ENCODE data around the gene RHEX. TPM values are rescaled to one million over a fixed set of nuclear protein-coding genes. Genes with fewer than 3 reads are reported as not detected.
"Not testable (repeated sequence)": the region's sequence is repeated elsewhere in the genome, so short reads cannot be mapped to it uniquely, and the experiment has no call there.

The RHEX gene
- total and polyA plus RNA-seq, 2 experiments from 2014 or later: not detected

DNA sequence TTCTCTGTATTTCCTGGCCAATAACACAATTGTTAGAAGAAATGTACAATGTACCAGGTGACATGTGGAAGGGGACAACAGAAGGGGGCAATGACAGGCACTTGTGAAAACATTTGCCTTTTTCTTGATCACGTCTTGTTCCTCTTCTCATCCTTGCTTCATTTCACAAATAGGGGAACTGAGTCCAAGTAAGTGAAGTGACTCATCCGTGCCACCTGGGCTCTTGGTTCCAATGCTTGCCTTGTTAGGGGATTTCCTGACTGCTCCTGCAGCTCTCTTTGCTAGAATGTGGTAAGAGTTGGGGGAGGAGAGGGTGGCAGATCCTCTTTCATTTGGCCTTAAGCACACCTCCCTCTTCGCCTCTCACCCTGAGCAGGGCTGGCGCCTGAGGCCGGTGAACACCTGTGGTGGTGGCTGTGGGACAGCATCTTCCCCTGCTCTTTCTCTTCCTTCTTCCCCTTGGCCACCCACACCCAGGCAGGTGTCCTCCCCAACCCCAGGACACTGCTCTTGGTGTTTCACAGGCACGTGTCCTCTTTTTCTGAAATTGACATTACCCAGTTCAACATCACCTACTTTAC is 2.2 kb upstream of the RHEX start:
- Histone ChIP-seq H3K36me3 (ENCODE audit: low read depth) (no peaks in the 10 kb centered on the region), H3K9me2 (ENCODE audit: insufficient read depth) (no peaks in the 10 kb centered on the region), H3K79me2 (ENCODE audit: insufficient read depth) (no peaks in the 10 kb centered on the region), H3K9me3 (ENCODE audit: low read depth) (no peaks in the 10 kb centered on the region), H4K20me1 (ENCODE audit: insufficient read depth) (no peaks in the 10 kb centered on the region), H2AFZ (no peak overlapping the region), H3F3A (ENCODE audit: insufficient read depth) (no peaks in the 10 kb centered on the region), H3K27me3 (replicated peaks; ENCODE audit: insufficient read depth) (peaks cover 27% of the 10 kb centered on the region), H3K4me3 (no peak overlapping the region), H3K4me1 (ENCODE audit: insufficient read depth) (no peaks in the 10 kb centered on the region), H3K4me2 (ENCODE audit: unreplicated experiment) (no peak overlapping the region), H3K27ac (no peak overlapping the region), H3K9ac (no peak overlapping the region)
- TF ChIP-seq EZH2phosphoT487 (IDR thresholded peaks at IDR 0.05; ENCODE audit: insufficient read depth, low read depth) (no peak), EZH2 (IDR thresholded peaks at IDR 0.05; ENCODE audit: insufficient read depth, poor library complexity, severe bottlenecking) (no peak)
- 79 to 82% methylated on average over 6 of the region's 6 CpGs for WGBS, 2 experiments (ENCODE audit: low coverage in 1 of 2, low lambda C conversion rate in 2 of 2, missing lambda C conversion rate in 2 of 2)
- in situ Hi-C loops (cut with MboI): no loop called here
- no peak for DNase-seq

DNA sequence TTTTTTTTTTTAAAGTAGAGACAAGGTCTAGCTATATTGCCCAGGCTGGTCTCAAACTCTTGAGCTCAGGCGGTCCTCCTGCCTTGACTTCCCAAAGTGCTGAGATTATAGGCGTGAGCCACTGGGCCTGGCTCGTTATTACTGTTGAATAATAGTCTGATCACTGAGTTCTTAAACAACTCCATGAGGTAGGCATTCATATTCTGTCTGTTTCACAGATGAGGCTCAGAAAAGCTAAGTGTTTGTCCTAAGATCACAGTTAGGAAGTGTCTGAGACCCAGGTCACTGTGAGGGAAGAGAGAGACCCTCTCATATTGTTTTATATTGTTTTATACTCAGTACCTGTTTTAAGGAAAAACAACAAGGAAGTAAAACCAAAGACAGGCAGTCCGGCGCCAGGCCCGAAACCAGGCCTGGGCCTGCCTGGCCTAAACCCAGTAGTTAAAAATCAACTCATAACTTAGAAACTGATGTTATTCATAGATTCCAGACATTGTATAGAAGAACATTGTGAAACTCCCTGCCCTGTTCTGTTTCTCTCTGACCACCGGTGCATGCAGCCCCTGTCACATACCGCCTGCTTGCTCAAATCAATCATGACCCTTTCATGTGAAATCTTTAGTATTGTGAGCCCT is 625 bp upstream of the RHEX start:
- H3K4me2 ChIP-seq (ENCODE audit: unreplicated experiment); H3K79me2 ChIP-seq (ENCODE audit: insufficient read depth); H3K9ac ChIP-seq; H4K20me1 ChIP-seq (ENCODE audit: insufficient read depth); H3K36me3 ChIP-seq (ENCODE audit: low read depth); H2AFZ ChIP-seq; DNase-seq; H3K9me2 ChIP-seq (ENCODE audit: insufficient read depth); H3K27ac ChIP-seq; H3K9me3 ChIP-seq (ENCODE audit: low read depth); H3F3A ChIP-seq (ENCODE audit: insufficient read depth); in situ Hi-C loops (cut with MboI); H3K4me3 ChIP-seq; H3K4me1 ChIP-seq (ENCODE audit: insufficient read depth): not testable (repeated sequence)
- H3K27me3 ChIP-seq (replicated peaks; ENCODE audit: insufficient read depth): peaks cover 28% of the 10 kb centered on the region
- 89% methylated on average over 6 of the region's 8 CpGs for WGBS, 2 experiments (ENCODE audit: low coverage in 1 of 2, low lambda C conversion rate in 2 of 2, missing lambda C conversion rate in 2 of 2)

DNA sequence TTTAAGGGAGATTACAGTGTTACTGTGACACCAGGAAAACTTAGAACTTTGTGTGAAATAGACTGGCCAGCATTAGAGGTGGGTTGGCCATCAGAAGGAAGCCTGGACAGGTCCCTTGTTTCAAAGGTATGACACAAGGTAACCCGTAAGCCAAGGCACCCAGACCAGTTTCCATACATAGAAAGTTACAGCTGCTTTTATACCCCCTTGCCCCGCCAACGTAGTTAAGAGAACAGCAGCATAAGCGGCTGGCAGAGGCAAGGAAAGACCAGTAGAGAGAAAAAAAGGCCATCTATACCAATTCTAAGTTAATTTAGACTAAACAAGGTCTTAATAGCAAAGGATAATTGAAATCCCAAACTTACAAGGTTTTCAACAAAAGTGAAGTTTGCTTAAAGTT is 643 bp downstream of the RHEX start:
- H3K9ac ChIP-seq; H3K4me1 ChIP-seq (ENCODE audit: insufficient read depth); H2AFZ ChIP-seq; H3K4me3 ChIP-seq; H3F3A ChIP-seq (ENCODE audit: insufficient read depth); H3K79me2 ChIP-seq (ENCODE audit: insufficient read depth); H4K20me1 ChIP-seq (ENCODE audit: insufficient read depth); H3K4me2 ChIP-seq (ENCODE audit: unreplicated experiment); H3K36me3 ChIP-seq (ENCODE audit: low read depth); DNase-seq; H3K9me3 ChIP-seq (ENCODE audit: low read depth); H3K27ac ChIP-seq; in situ Hi-C loops (cut with MboI); H3K9me2 ChIP-seq (ENCODE audit: insufficient read depth): not testable (repeated sequence)
- 81 to 84% methylated on average over 4 of the region's 4 CpGs for WGBS, 2 experiments (ENCODE audit: low coverage in 1 of 2, low lambda C conversion rate in 2 of 2, missing lambda C conversion rate in 2 of 2)
- H3K27me3 ChIP-seq (replicated peaks; ENCODE audit: insufficient read depth): peaks cover 18% of the 10 kb centered on the region; the same call in 1 of the 2 replicates

DNA sequence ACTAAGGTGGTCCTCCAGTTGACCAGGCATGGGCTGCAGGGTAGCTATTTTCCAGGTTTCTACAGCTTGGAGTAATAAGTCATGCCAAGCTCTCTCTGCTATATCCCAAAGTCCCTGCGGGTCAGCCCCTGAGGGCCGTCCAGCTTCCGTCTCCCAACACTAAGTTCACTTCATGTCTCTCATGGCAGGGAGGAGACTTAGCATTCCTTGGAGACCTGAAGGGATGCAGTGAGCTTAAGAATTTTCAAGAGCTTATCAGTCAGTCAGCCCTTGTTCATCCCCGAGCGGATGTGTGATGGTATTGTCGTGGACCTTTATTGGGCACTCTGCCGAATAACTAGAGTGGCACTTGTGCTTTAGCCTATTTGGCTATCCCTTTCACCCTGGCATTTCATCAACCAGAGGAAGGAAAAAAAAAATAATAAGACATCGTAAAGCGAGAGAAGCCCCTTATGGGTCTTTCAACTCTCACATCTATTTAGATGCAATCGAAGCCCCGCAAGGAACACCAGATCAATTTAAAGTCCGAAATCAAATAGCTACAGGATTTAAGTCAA is 2.2 kb downstream of the RHEX start:
- H3K9me3 ChIP-seq (ENCODE audit: low read depth); H3K4me2 ChIP-seq (ENCODE audit: unreplicated experiment); H3F3A ChIP-seq (ENCODE audit: insufficient read depth); H3K27ac ChIP-seq; H3K79me2 ChIP-seq (ENCODE audit: insufficient read depth); H3K9me2 ChIP-seq (ENCODE audit: insufficient read depth); DNase-seq; H3K4me3 ChIP-seq; H3K9ac ChIP-seq; H4K20me1 ChIP-seq (ENCODE audit: insufficient read depth); H3K36me3 ChIP-seq (ENCODE audit: low read depth); H2AFZ ChIP-seq; H3K4me1 ChIP-seq (ENCODE audit: insufficient read depth); in situ Hi-C loops (cut with MboI): not testable (repeated sequence)
- peaks cover 16% of the 10 kb centered on the region for H3K27me3 ChIP-seq (replicated peaks; ENCODE audit: insufficient read depth)
- 92 to 93% methylated on average over 12 of the region's 12 CpGs for WGBS, 2 experiments (ENCODE audit: low coverage in 1 of 2, low lambda C conversion rate in 2 of 2, missing lambda C conversion rate in 2 of 2)

DNA sequence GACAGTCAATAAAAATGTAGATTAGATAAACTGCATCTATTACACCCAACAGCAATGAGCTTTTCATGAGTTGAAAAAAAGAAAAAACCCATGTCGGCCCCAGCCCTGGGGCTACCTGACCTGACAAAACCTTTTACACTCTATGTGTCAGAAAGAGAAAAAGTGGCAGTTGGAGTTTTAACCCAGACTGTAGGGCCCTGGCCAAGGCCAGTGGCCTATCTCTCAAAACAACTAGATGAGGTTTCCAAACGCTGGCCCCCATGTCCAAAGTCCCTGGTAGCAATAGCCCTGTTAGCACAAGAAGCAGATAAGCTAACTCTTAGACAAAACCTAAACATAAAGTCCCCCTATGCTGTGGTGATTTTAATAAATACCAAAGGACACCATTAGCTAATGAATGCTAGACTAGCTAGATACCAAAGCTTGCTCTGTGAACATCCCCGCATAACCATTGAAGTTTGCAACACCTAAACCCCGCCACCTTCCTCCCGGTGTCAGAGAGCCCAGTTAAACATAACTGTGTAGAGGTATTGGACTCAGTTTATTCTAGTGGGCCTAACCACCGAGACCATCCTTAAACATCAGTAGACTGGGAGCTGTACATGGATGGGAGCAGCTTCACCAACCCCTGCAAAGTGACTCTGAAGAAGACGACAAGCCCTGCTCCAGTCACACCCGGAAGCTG is 2.8 kb downstream of the RHEX start:
- 71 to 76% methylated on average over 8 of the region's 8 CpGs for WGBS, 2 experiments (ENCODE audit: low coverage in 1 of 2, low lambda C conversion rate in 2 of 2, missing lambda C conversion rate in 2 of 2)

DNA sequence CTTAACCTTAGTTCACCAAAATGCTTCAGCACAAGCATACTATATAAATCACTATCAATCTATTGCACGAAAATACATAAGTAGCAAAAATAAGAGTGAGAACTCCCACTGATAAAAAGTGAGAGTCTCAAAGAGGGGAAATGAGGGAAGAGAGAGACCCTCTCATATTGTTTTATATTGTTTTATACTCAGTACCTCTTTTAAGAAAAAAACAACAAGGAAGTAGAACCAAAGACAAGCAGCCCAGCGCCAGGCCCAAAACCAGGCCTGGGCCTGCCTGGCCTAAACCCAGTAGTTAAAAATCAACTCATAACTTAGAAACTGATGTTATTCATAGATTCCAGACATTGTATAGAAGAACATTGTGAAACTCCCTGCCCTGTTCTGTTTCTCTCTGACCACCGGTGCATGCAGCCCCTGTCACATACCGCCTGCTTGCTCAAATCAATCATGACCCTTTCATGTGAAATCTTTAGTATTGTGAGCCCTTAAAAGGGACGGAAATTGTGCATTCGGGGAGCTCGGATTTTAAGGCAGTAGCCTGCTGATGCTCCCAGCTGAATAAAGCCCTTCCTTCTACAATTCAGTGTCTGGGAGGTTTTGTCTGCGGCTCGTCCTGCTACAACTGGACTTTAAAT is 5.4 kb downstream of the RHEX start:
- in situ Hi-C loops (cut with MboI); H3K4me1 ChIP-seq (ENCODE audit: insufficient read depth); H3K4me3 ChIP-seq; H3K9me2 ChIP-seq (ENCODE audit: insufficient read depth); H3K36me3 ChIP-seq (ENCODE audit: low read depth); H3K9me3 ChIP-seq (ENCODE audit: low read depth); H3K27ac ChIP-seq; H3K79me2 ChIP-seq (ENCODE audit: insufficient read depth); H3K9ac ChIP-seq; H4K20me1 ChIP-seq (ENCODE audit: insufficient read depth); DNase-seq; H3F3A ChIP-seq (ENCODE audit: insufficient read depth); H3K4me2 ChIP-seq (ENCODE audit: unreplicated experiment); H2AFZ ChIP-seq: not testable (repeated sequence)
- WGBS, 2 experiments (ENCODE audit: low coverage in 1 of 2, low lambda C conversion rate in 2 of 2, missing lambda C conversion rate in 2 of 2): 66 to 72% methylated on average over 7 of the region's 9 CpGs
- H3K27me3 ChIP-seq (replicated peaks; ENCODE audit: insufficient read depth): peaks cover 19% of the 10 kb centered on the region

More for the DNA sequence above, 2.8 kb downstream of the RHEX start:
- H4K20me1 ChIP-seq (ENCODE audit: insufficient read depth); H3K9ac ChIP-seq; H2AFZ ChIP-seq; H3K4me1 ChIP-seq (ENCODE audit: insufficient read depth); H3K4me3 ChIP-seq; DNase-seq; H3K27ac ChIP-seq; H3K36me3 ChIP-seq (ENCODE audit: low read depth); in situ Hi-C loops (cut with MboI); H3K9me2 ChIP-seq (ENCODE audit: insufficient read depth); H3K79me2 ChIP-seq (ENCODE audit: insufficient read depth); H3K4me2 ChIP-seq (ENCODE audit: unreplicated experiment); H3F3A ChIP-seq (ENCODE audit: insufficient read depth); H3K9me3 ChIP-seq (ENCODE audit: low read depth): not testable (repeated sequence)
- H3K27me3 ChIP-seq (replicated peaks; ENCODE audit: insufficient read depth): peaks cover 19% of the 10 kb centered on the region
